Endothelial cell of umbilical vein (primary cell): ENCODE data around the gene VWA1. TPM values are rescaled to one million over a fixed set of nuclear protein-coding genes. Genes with fewer than 3 reads are reported as not detected.

Experiments used
- BruUV-seq: library from RNA; stranded (reverse); fragments of 400-500 nt; replicated peaks from 2 replicates; lab custom pipeline; 2021; lab: Mats Ljungman, UMichigan
- CTCF ChIA-PET: fragments of 300-600, 350-600 bp; sonication (Branson Sonifier 250); formaldehyde crosslinking; loops from one replicate; lab custom pipeline; 2021; ENCODE audit warnings: antibody characterized with exemption, inconsistent platforms; lab: Charles Lee
- POLR2A ChIA-PET: fragments of 300-600, 350-600 bp; sonication (Branson Sonifier 250); formaldehyde crosslinking; loops from one replicate; lab custom pipeline; 2021; ENCODE audit warnings: antibody characterized with exemption, inconsistent platforms; lab: Charles Lee
- DNase-seq: peaks from one replicate; pipeline ENCODE4 v3.0.0-alpha.2; 2011; ENCODE audit warnings: low read depth, low spot score
- FAIRE-seq: peaks from 2 replicates; lab custom pipeline; 2011; peaks lifted over from hg19 to GRCh38; lab: Jason Lieb, UNC
- H2AFZ ChIP-seq: 2 replicates; pipeline ENCODE4 v1.6.0; 2012; ENCODE audit warnings: low read depth, low read length, control low read depth, inconsistent platforms
- H3K27ac ChIP-seq: 2 replicates; pipeline ENCODE4 v1.5.1; 2011; ENCODE audit warnings: low read depth, mild to moderate bottlenecking, control low read depth, low read length, moderate library complexity; ENCODE audit not compliant: insufficient read depth
- H3K27me3 ChIP-seq, 2 experiments: 2 replicates each; pipeline versions ENCODE4 v1.6.0 to v1.6.1; 2011; ENCODE audit warnings: low read length in 2 of 2, mixed read lengths in 1 of 2; ENCODE audit not compliant: control insufficient read depth in 2 of 2, insufficient read depth in 2 of 2
- H3K36me3 ChIP-seq, 2 experiments: 2 replicates in 1 of 2; 3 replicates in 1 of 2; pipeline ENCODE4 v1.5.1; 2011; ENCODE audit warnings: low read length in 2 of 2, mild to moderate bottlenecking in 1 of 2, moderate library complexity in 1 of 2; ENCODE audit not compliant: control insufficient read depth in 2 of 2, insufficient read depth in 2 of 2; ENCODE audit errors: extremely low read depth in 1 of 2
- H3K4me1 ChIP-seq: 3 replicates; pipeline ENCODE4 v1.5.1; 2011; ENCODE audit warnings: mild to moderate bottlenecking, low read length; ENCODE audit not compliant: control insufficient read depth, insufficient read depth; ENCODE audit errors: extremely low read depth
- H3K4me2 ChIP-seq: 2 replicates; pipeline ENCODE4 v1.6.1; 2011; ENCODE audit warnings: low read length, control low read depth, mixed read lengths; ENCODE audit not compliant: insufficient read depth
- H3K4me3 ChIP-seq, 3 experiments: fragments of 200-600 bp in 1 of 3; sonication (generic), shearing (Covaris generic) in 1 of 3; replicated peaks in 1 of 3; 2 replicates each; pipeline ENCODE4 v1.5.1; 2011 to 2016; ENCODE audit warnings: control low read depth in 3 of 3, low read length in 3 of 3, mild to moderate bottlenecking in 2 of 3, inconsistent platforms in 1 of 3, low read depth in 1 of 3, moderate library complexity in 1 of 3; ENCODE audit not compliant: insufficient read depth in 1 of 3
- H3K79me2 ChIP-seq: 2 replicates; pipeline ENCODE4 v1.6.0; 2012; ENCODE audit warnings: low read length, inconsistent platforms; ENCODE audit not compliant: control insufficient read depth, insufficient read depth
- H3K9ac ChIP-seq: replicated peaks from 2 replicates; pipeline ENCODE3; 2011; ENCODE audit warnings: low read length, control low read depth; ENCODE audit not compliant: insufficient read depth; ENCODE audit errors: extremely low read depth
- H3K9me1 ChIP-seq: replicated peaks from 3 replicates; pipeline ENCODE4 v1.6.0; 2011; ENCODE audit warnings: mild to moderate bottlenecking, low read length; ENCODE audit not compliant: control insufficient read depth, insufficient read depth; ENCODE audit errors: extremely low read depth
- H3K9me3 ChIP-seq: replicated peaks from 2 replicates; pipeline ENCODE4 v1.5.1; 2012; ENCODE audit warnings: low read length, inconsistent platforms; ENCODE audit not compliant: control insufficient read depth, insufficient read depth
- H4K20me1 ChIP-seq: replicated peaks from 2 replicates; pipeline ENCODE3; 2011; ENCODE audit warnings: mild to moderate bottlenecking, low read length; ENCODE audit not compliant: control insufficient read depth, insufficient read depth; ENCODE audit errors: extremely low read depth
- EZH2 ChIP-seq: IDR thresholded peaks from 2 replicates; pipeline ENCODE4 v1.6.1; 2012; ENCODE audit warnings: borderline replicate concordance, low read depth, mild to moderate bottlenecking, moderate library complexity, low read length, inconsistent platforms; ENCODE audit not compliant: severe bottlenecking
- FOS ChIP-seq: IDR thresholded peaks from 2 replicates; pipeline ENCODE4 v1.6.1; 2011; ENCODE audit warnings: mild to moderate bottlenecking, low read length, moderate library complexity, borderline replicate concordance; ENCODE audit not compliant: insufficient read depth
- GATA2 ChIP-seq: IDR thresholded peaks from 2 replicates; pipeline ENCODE4 v1.7.0; 2011; ENCODE audit warnings: low read depth, mild to moderate bottlenecking, moderate library complexity, mixed read lengths, low read length; ENCODE audit not compliant: insufficient read length, insufficient read depth
- JUN ChIP-seq: IDR thresholded peaks from 2 replicates; pipeline ENCODE4 v1.6.1; 2011; ENCODE audit warnings: borderline replicate concordance, low read depth; ENCODE audit not compliant: insufficient read length, insufficient read depth
- MAX ChIP-seq: IDR thresholded peaks from 2 replicates; pipeline ENCODE4 v1.6.1; 2011; ENCODE audit not compliant: insufficient read depth, insufficient read length
- MYC ChIP-seq: IDR thresholded peaks from one replicate; pipeline ENCODE4 v1.6.1; 2011; ENCODE audit warnings: mild to moderate bottlenecking, low read depth, low read length
- POLR2A ChIP-seq: IDR thresholded peaks from 2 replicates; pipeline ENCODE4 v1.6.1; 2012; ENCODE audit warnings: low read depth, mild to moderate bottlenecking, control low read depth, low read length
- POLR2AphosphoS5 ChIP-seq: IDR thresholded peaks from 2 replicates; pipeline ENCODE4 v1.6.1; 2012; ENCODE audit warnings: low read depth, mild to moderate bottlenecking, control low read depth, low read length, moderate library complexity; ENCODE audit not compliant: insufficient read depth
- dilution Hi-C: fragments of 300-500 bp; cut with MboI; formaldehyde crosslinking; loops from one replicate; pipeline ENCODE4 v1.15.0; 2019; ENCODE audit warnings: low sequenced_read_pairs; ENCODE audit not compliant: extremely low pct_ligation_motif_present
- intact Hi-C: fragments of 100-400 bp; cut with micrococcal nuclease; formaldehyde crosslinking; loops from one replicate; pipeline ENCODE4 v1.10.0; 2022
- polyA plus RNA-seq, 4 experiments: library from polyadenylated mRNA; depleted of rRNA in 3 of 4; stranded (reverse) in 3 of 4; unstranded in 1 of 4; fragments of >200 nt; gene quantifications; 2 replicates each; pipeline versions ENCODE4 v1.2.1 to v1.2.3, GENCODE V29; 2011 to 2012; ENCODE audit warnings: missing spikeins in 1 of 4
- total RNA-seq: library from RNA; stranded (reverse); gene quantifications from 2 replicates; pipeline ENCODE4 v1.2.3, GENCODE V29; 2021
- TF ChIP-seq, protein P1 (sequence below), 2 donors: IDR thresholded peaks; 1 replicate in 1 of 2; 2 replicates in 1 of 2; pipeline ENCODE4 v1.5.1; 2011; ENCODE audit warnings: low read length in 2 of 2, mild to moderate bottlenecking in 2 of 2, moderate library complexity in 2 of 2, control low read depth in 1 of 2, inconsistent platforms in 1 of 2, low read depth in 1 of 2; ENCODE audit not compliant: insufficient read depth in 1 of 2; ENCODE audit errors: extremely low read depth in 1 of 2

The VWA1 gene
- total and polyA plus RNA-seq, 2 donors (not counting 3 experiments of a cell fraction or from before 2014, with no cell fraction given) = 2.0 to 6.1 TPM

DNA sequence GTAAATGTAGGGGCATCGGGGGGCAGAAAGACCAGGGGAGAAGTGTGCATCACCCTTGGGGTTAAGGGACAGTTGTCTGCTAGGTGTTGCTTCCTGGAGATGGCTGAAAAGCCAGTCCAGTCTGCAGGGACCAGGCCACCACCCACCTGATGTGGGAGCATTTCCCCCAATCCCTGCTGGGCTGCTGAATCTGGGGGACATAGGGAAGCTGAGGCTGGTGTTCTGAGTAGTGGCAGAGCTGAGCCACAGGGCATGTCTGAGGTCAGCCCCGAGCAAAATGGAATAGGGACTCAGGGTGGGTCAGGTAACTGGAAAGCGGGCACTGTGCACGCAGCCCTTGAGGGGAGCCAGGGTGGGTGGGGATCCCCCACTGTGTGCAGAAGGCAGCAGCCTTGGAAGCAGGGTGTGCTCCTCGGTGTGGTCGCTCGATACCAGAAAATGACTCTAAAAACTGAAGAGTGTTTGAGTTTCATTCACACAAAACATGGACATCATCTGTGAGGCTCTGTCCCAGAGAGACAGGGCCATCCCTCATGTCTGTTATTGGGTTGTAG, 34.0 kb upstream of the VWA1 start:
- no TSS peak for BruUV-seq
- H3K27ac ChIP-seq = no peak overlapping the region

More for the DNA sequence above, 34.0 kb upstream of the VWA1 start:
- DNase-seq = no peak
- Histone ChIP-seq H2AFZ (no peak overlapping the region), H4K20me1 (no peaks in the 10 kb centered on the region), H3K27me3 (no peaks in the 10 kb centered on the region), H3K4me2 (no peak overlapping the region), H3K9me1 (no peaks in the 10 kb centered on the region), H3K9ac (no peak overlapping the region), H3K9me3 (no peaks in the 10 kb centered on the region), H3K36me3 (peaks cover 13 to 30% of the 10 kb centered on the region in 2 experiments), H3K4me3 (no peak overlapping the region), H3K4me1 (peaks cover 26% of the 10 kb centered on the region), H3K79me2 (peaks cover 62% of the 10 kb centered on the region)
- dilution Hi-C loops = no loop called here
- no peak for TF ChIP-seq MAX
- TF ChIP-seq, protein P1, sequence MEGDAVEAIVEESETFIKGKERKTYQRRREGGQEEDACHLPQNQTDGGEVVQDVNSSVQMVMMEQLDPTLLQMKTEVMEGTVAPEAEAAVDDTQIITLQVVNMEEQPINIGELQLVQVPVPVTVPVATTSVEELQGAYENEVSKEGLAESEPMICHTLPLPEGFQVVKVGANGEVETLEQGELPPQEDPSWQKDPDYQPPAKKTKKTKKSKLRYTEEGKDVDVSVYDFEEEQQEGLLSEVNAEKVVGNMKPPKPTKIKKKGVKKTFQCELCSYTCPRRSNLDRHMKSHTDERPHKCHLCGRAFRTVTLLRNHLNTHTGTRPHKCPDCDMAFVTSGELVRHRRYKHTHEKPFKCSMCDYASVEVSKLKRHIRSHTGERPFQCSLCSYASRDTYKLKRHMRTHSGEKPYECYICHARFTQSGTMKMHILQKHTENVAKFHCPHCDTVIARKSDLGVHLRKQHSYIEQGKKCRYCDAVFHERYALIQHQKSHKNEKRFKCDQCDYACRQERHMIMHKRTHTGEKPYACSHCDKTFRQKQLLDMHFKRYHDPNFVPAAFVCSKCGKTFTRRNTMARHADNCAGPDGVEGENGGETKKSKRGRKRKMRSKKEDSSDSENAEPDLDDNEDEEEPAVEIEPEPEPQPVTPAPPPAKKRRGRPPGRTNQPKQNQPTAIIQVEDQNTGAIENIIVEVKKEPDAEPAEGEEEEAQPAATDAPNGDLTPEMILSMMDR (IDR thresholded peaks at IDR 0.05; ENCODE audit: extremely low read depth in 1 of 2, insufficient read depth in 1 of 2, low read depth in 1 of 2, low read length in 2 of 2) = no peak
- TF ChIP-seq JUN = no peak
- TF ChIP-seq POLR2A = no peak
- no peak for TF ChIP-seq MYC
- TF ChIP-seq EZH2 = no peak
- no peak for TF ChIP-seq GATA2
- TF ChIP-seq FOS = no peak
- TF ChIP-seq POLR2AphosphoS5 = no peak
- FAIRE-seq = no peak
- ChIA-PET CTCF (interaction anchor here (0.9 to 2.0 kb wide), 8 partner anchors 13 to 105 kb away, joined by 3 to 23 read pairs (median 5); partner anchors contain the start of gene AURKAIP1), POLR2A (no interaction called here)
- intact Hi-C loops = no loop called here
